ENCODE results near the gene COBLL1.

DNA sequence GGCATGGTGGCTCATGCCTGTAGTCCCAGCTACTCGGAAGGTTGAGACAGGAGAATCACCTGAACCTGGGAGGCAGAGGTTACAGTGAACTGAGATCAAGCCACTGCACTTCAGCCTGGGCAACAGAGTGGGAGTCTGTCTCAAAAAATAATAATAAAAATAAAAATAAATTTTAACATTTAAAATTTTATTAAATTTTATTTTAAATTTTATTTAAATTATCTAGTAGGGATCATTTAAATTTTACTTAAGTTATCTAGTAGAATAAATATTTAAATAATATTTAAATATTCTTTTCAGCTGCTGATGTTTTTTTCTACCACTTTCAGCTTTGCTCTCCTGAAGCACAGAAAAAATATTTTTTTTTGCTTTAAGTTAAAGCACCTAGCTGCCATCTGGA, 10.4 kb downstream of the COBLL1 start:
- TF ChIP-seq, protein P1, sequence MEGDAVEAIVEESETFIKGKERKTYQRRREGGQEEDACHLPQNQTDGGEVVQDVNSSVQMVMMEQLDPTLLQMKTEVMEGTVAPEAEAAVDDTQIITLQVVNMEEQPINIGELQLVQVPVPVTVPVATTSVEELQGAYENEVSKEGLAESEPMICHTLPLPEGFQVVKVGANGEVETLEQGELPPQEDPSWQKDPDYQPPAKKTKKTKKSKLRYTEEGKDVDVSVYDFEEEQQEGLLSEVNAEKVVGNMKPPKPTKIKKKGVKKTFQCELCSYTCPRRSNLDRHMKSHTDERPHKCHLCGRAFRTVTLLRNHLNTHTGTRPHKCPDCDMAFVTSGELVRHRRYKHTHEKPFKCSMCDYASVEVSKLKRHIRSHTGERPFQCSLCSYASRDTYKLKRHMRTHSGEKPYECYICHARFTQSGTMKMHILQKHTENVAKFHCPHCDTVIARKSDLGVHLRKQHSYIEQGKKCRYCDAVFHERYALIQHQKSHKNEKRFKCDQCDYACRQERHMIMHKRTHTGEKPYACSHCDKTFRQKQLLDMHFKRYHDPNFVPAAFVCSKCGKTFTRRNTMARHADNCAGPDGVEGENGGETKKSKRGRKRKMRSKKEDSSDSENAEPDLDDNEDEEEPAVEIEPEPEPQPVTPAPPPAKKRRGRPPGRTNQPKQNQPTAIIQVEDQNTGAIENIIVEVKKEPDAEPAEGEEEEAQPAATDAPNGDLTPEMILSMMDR (optimal IDR thresholded peaks at IDR 0.05 in 1 of 3, IDR thresholded peaks at IDR 0.05 in 1 of 3, conservative IDR thresholded peaks at IDR 0.05 in 1 of 3; ENCODE audit: extremely low read depth in 1 of 3, insufficient read depth in 2 of 3, low read length in 3 of 3): no peak
- TF ChIP-seq EZH2 (IDR thresholded peaks at IDR 0.05; ENCODE audit: low read length): no peak
